Germinal center (tissue), 1 donor: ENCODE results near the gene CALB2.
"Not testable (repeated sequence)": the region's sequence is repeated elsewhere in the genome, so short reads cannot be mapped to it uniquely, and the experiment has no call there.

Experiments
- DNase-seq: peaks from one replicate; pipeline ENCODE4 v3.0.0; 2012; ENCODE audit warnings: mixed read lengths, low spot score

The CALB2 gene

GRCh38 chr16:71358464-71358998 lies at the start of gene CALB2:
TSS of gene CALB2 (plus strand) at chr16:71358723. CDS start at chr16:71358793, 70 bp downstream.
- DNase-seq, result peak; percentile 82

DNA sequence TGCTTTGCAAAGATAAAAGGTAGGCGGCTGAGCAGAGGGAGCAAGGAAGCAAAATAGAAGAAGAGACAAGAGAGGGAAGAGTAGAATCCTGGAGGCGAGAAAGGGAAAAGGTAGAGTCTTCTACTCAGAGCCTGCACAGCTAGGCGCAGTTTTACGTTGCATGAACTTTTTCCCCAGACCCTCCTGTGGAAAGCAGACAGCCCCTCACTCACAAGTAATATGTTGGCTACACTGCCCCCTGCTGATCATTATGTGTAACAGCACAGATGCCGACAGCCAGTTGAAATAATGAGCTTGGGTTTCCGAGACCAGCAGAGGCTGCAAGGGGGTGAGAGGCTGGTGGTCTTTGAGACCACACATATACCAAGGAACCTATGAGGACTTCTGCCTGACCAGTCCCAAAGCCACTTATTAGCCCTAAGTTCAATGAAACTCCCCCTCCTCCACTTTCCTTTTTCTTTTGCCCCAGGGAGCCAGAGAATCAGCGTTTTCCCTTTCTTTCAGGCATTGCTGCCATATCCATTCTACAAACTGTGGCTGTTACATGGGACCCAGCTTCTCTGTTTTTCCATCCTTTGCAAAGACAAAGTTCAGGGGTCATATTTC lies 46.9 kb upstream of the CALB2 start:
- peak; percentile 31 for DNase-seq

GRCh38 chr16:71313591-71313990 lies 44.9 kb upstream of the CALB2 start:
- not testable (repeated sequence) for DNase-seq

DNA sequence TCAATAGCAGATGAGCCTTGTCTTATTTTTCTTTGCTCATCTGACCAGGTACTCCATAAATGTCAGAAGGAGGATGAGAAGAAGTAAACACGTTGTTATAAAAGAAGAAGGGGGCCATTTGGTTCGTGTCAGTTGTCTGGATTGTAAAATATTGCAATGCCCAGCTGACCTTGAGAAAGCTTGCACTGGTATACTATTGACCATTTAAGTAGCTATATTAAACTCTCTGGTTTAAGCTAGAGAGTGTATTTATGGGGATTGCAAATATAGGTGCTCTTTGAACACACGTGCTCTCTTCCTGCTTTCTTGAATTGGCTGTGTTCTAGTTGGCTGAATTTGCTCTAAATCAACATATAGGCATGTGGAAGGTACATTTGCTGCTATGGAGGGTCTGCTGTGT lies 43.3 kb upstream of the CALB2 start:
- no peak for DNase-seq

DNA sequence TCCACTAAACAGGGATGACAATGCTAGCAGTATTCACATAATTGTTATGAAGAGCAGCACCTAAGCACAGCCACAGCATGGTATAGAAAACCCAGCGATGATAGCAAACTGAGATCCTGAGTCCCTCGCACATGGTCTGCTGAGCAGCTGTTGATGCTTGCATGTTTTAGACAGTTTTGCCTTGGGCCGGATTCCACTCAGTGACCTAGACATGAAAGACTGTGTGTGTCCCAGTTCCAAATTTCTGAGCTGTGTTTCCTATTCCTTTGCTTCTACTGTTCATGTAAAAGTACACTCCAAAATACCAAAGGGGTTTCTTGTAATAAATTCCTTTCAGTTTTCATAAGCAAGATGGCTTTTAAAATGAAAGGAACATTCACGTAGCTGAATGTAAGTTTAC lies 38.5 kb upstream of the CALB2 start:
- no peak for DNase-seq

GRCh38 chr16:71327720-71328119 lies 30.8 kb upstream of the CALB2 start:
- DNase-seq, result no peak

- no peak for DNase-seq
Measured at GRCh38 chr16:71328151-71328550, 30.4 kb upstream of the CALB2 start.

GRCh38 chr16:71337631-71338030 lies 20.9 kb upstream of the CALB2 start:
- DNase-seq, result no peak

DNA sequence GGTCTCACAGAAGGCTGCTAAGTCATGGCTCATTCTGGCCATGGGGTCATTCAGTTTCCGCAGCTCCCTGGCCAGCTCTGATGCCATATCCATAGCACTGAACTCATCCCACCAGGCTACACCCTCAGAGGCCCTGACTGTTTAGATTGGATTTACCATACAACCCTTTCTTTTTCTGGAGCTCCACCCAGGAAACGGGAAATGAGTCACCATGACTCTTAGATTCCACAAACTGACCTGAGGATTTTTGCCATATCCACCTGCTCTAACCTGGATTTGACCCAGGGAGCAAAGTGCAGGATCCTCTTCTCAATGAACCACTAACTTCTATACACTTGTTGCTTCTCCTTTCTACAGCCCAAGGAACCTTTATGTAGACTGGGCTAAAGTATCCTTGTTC lies 20.3 kb upstream of the CALB2 start:
- DNase-seq, result no peak

- no peak for DNase-seq
Measured at GRCh38 chr16:71338632-71339031, 19.9 kb upstream of the CALB2 start.

GRCh38 chr16:71339236-71340171 lies 19.0 kb upstream of the CALB2 start:
- no peak for DNase-seq

- no peak for DNase-seq
Measured at GRCh38 chr16:71340406-71340805, 18.1 kb upstream of the CALB2 start.

DNA sequence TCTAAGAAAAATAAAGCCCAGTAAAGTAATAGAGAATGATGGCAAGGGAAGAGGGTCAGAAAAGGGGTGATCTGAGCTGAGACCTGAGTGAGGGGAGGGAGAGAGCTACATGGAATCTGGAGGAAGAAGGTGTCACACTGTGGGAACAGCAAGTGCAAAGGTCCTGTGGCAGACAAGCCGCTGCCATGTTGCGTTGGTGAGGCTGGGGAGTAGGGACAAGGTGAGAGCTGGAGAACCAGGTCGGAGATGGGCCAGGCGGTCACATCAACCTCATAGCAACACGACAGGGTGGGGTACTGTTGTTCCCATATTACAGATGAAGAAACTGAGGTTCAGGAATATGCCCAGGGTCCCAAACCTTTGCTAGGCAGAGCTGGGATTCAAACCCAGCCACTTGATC lies 16.6 kb upstream of the CALB2 start:
- DNase-seq, result no peak

- DNase-seq, result no peak
Measured at GRCh38 chr16:71343078-71343477, 15.4 kb upstream of the CALB2 start.

- no peak for DNase-seq
Measured at GRCh38 chr16:71344315-71344905, 14.1 kb upstream of the CALB2 start.

GRCh38 chr16:71345031-71345430 lies 13.5 kb upstream of the CALB2 start:
- DNase-seq, result no peak

DNA sequence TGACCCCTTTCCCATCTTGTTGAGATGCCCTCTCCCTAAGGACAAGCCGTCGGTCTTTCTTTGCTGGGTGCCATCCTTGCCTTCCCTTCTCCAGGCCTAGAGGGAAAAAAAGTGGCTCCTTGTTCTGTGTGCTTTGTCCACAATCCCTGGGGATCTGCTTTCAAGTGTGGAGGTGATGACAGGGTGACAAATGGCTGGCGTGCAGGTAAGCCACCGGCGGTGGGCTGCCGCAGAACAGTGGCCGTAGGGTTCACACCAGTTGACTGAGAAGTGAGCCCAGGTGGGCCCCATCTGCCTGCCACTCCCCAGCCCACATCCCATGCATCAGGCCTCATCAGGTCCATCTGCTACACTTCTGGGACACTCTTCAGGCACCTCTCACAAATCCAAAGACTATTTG lies 11.4 kb upstream of the CALB2 start:
- DNase-seq, result no peak

- DNase-seq, result no peak
Measured at GRCh38 chr16:71348262-71349085, 10.0 kb upstream of the CALB2 start.

- DNase-seq, result no peak
Measured at GRCh38 chr16:71350821-71351557, 7.5 kb upstream of the CALB2 start.

DNA sequence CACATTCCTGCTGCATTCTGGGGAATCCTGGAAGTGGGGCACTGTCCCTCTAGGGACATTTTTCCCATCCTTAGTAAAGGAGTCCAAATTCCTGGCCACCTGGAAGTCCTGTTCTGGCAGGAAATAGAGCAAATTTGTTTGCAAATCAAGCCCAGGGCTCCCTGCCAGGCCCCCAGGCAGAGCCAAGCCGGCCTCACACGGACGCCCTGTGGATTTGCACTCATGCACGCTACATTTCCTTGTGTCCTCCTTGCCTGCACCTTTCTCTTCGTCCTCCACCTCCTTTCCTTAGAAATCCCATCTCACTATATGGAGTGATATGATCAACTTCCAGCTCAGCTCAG lies 7.0 kb upstream of the CALB2 start:
- DNase-seq, result no peak

GRCh38 chr16:71352466-71352865 lies 6.1 kb upstream of the CALB2 start:
- no peak for DNase-seq
